T-helper 17 cell (primary cell): ENCODE data around the gene ACOXL. TPM values are rescaled to one million over a fixed set of nuclear protein-coding genes. Genes with fewer than 3 reads are reported as not detected.
A peak's percentile ranks its signal among the peaks of the same experiment; 100 is the strongest.

ENCODE experiments used
- ATAC-seq: fragments of 150-1000 bp; cut with Tn5 transposase; 2 replicates; pipeline ENCODE4 v1.10.0; 2021; ENCODE audit warnings: mild to moderate bottlenecking, moderate library complexity
- DNase-seq, 3 donors: peaks; one replicate each; pipeline versions ENCODE4 v3.0.0 to v3.0.0-alpha.2; 2020 to 2021
- H3K9me3 ChIP-seq: one replicate; pipeline ENCODE4 v1.7.0; 2013; ENCODE audit warnings: low read length, mild to moderate bottlenecking; ENCODE audit not compliant: control insufficient read depth, poor library complexity, severe bottlenecking
- H3K27ac Mint-ChIP-seq: one replicate; pipeline ENCODE4 v1.8.0; 2022; ENCODE audit warnings: mild to moderate bottlenecking, moderate library complexity, mixed read lengths
- H3K27me3 Mint-ChIP-seq: one replicate; pipeline ENCODE4 v1.8.0; 2022; ENCODE audit warnings: mixed read lengths
- H3K36me3 Mint-ChIP-seq: one replicate; pipeline ENCODE4 v1.8.0; 2022; ENCODE audit warnings: low read depth, mixed read lengths
- H3K4me1 Mint-ChIP-seq: one replicate; pipeline ENCODE4 v1.8.0; 2022; ENCODE audit warnings: mild to moderate bottlenecking, mixed read lengths
- H3K4me3 Mint-ChIP-seq: one replicate; pipeline ENCODE4 v1.8.0; 2022; ENCODE audit warnings: mild to moderate bottlenecking, moderate library complexity, mixed read lengths
- total RNA-seq, 4 donors: library from RNA in 2 of 4; stranded (reverse) in 2 of 4; gene quantifications; one replicate each; pipeline ENCODE4 v1.2.3 and lab custom pipeline; 2022 to 2026

The ACOXL gene
- total RNA-seq, 2 donors from 2014 or later = not detected

DNA sequence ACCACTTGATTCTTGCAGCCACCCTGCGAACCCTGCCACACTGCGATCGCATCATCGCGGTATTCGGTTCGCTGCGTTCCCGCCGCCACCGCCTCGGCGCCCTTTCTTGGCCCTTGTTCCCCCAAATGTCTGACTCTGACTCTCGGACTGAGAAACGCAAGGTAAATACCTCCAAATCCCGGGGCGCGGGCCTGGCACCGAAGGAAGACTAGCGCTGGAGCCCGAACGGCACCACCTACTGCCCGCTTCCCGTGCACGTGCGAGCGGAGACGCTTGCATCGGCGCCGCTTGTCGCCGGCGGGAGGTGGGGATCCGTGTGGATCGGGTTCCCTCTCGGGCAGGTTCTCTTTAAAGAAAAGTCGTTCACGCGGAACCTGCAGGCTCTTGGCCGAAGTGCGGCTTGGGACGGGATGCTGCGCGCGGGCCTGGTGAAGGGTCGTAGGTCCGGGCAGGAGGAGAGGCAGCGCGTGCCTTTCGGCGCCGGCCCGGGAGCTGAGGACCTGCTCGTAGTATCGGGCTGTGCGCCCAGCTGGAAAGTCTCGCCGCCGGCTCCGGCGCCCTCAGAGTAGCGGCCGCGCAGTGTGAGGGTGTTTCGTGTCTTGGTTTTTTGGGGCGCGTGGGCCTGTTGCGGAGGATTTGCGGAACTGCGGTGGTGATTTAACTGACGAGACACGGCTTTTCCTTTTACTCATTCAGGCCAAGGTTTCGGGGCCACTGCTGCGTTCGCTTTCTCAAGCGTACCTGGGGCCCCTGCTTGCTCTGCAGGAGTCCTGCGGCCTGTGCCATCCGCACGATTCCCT lies 388.9 kb downstream of the ACOXL start:
- Mint-ChIP-seq H3K4me1 (peaks cover 31% of the 10 kb centered on the region), H3K27me3 (peaks cover 32% of the 10 kb centered on the region), H3K4me3 (peak overlapping the region; percentile 94), H3K36me3 (peaks cover 1% of the 10 kb centered on the region), H3K27ac (peak overlapping the region; percentile 90)
- H3K9me3 ChIP-seq = no peaks in the 10 kb centered on the region
- DNase-seq (peak; percentile 17 to 25 (median 23)), ATAC-seq (peak; percentile 8)

DNA sequence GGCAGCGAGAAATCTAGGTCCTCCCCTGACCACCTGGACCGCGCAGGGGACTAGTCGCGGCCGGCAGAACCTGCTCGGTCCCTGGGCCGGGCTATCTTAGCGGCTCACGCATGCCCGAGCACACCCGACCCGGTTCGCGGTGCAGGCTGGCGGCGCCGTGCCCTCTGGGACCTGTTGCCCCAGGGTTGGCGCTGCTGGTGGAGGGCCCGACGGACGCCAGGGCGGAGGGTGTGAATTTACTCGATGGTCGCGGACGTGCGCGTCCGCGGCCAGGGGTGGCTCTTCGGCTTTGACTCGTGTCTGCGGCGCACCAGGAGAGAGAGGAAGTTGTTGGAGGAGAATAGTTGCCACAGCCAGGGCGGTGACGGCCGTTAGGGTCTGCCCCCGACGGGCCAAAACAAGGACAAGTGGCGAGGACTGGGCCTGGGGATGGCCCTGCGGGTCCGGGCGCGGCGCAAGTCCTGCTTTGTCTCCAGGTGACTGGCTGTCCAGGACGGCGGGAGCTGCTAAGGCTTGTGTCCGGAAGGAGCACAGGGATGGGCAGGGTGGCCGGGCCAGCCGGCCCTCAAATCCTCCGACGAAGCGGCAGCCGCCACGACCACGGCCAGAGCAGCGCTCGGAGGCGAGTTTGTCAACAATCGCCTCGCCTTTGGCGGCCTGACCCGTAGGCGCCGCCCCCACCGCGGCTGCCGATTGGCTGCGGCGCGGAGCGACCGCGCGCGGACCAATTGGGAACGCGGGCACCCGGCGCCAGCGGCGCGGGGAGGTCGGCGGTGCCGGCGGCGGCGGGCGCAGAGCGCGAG lies 389.7 kb downstream of the ACOXL start:
- Mint-ChIP-seq H3K36me3 (peaks cover 5% of the 10 kb centered on the region), H3K4me3 (peak overlapping the region; percentile 94), H3K27ac (peak overlapping the region; percentile 90), H3K4me1 (peaks cover 30% of the 10 kb centered on the region), H3K27me3 (peaks cover 24% of the 10 kb centered on the region)
- DNase-seq = peak; percentile 71 to 73 (median 72)
- H3K9me3 ChIP-seq = no peaks in the 10 kb centered on the region
- peak; percentile 69 for ATAC-seq

DNA sequence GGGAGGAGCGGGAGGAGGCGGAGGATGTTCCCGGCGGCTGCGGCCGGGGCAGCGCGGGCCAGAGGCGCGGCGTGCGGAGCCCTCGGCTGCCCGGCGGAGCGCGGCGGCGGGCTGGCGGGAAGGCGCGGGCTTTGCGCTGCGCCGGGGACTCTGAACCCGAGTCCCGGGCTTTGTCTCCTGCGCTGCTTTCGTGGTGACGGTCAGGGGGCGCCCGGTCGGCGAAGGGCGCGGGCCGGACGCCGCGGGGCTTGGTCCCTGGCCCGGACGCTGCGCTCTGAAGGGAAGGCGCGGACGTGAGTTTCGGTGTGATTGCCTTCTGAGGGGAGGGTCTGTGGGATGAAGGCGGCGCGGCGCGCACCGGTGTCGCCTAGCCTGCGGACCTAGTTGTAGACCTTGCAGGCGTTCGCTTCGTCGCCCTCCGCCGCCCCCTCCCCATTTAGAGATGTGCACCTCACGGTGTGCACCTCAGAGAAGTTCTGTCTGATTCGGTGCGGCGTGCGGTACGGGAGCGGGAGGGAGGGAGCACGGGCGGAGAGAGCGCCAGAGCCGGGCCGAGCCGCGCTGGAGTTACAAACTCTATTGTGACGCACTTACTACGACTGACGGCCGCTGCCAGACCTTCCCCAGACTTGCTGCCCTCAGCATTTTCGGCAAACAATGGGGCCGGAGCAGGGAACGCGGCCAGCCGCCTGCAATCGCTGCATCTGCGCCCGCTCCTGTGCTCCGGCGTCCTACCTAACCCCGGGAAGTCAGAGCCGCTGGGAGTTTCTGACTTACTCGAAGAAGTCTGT lies 390.5 kb downstream of the ACOXL start:
- ATAC-seq = no peak
- Mint-ChIP-seq H3K4me1 (peaks cover 29% of the 10 kb centered on the region), H3K4me3 (peak overlapping the region; percentile 94), H3K27ac (peak overlapping the region; percentile 47), H3K27me3 (peaks cover 18% of the 10 kb centered on the region), H3K36me3 (peaks cover 5% of the 10 kb centered on the region)
- DNase-seq = peak in 1 of 3 donors; percentile 17
- H3K9me3 ChIP-seq = no peaks in the 10 kb centered on the region

DNA sequence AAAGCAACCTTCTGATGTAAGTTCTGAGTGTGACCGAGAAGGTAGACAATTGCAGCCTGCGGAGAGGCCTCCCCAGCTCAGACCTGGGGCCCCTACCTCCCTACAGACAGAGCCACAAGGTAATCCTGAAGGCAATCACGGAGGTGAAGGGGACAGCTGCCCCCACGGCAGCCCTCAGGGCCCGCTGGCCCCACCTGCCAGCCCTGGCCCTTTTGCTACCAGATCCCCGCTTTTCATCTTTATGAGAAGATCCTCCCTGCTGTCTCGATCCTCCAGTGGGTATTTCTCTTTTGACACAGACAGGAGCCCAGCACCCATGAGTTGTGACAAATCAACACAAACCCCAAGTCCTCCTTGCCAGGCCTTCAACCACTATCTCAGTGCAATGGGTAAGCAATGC lies 391.4 kb downstream of the ACOXL start:
- H3K27ac Mint-ChIP-seq = no peak overlapping the region
- DNase-seq (no peak), ATAC-seq (no peak)
- H3K27me3 Mint-ChIP-seq = peaks cover 9% of the 10 kb centered on the region
- H3K9me3 ChIP-seq = no peaks in the 10 kb centered on the region
- H3K4me1 Mint-ChIP-seq = peaks cover 22% of the 10 kb centered on the region
- peaks cover 8% of the 10 kb centered on the region for H3K36me3 Mint-ChIP-seq
- H3K4me3 Mint-ChIP-seq = peak overlapping the region; percentile 39

DNA sequence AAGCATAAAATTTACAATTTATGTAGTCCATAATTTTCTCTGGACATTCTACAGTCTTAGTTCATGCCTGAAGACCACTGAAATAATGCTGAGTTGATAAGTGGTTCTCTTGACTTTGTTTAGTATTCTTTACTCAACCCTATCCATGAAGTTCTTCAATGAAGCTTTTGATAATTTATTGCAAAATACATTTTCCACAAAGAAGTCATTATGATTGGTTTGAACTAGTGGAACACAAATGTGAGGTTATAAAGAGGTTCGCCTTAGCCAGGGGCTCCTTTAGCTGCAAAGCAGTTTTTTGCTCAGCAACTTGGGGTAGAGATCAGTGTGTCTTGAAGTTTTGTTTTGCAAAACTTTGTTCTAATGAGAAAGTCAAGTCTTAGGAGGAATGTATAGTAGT lies 394.2 kb downstream of the ACOXL start:
- Mint-ChIP-seq H3K4me3 (no peak overlapping the region), H3K36me3 (peaks cover 15% of the 10 kb centered on the region), H3K27ac (no peak overlapping the region), H3K27me3 (no peaks in the 10 kb centered on the region), H3K4me1 (peaks cover 9% of the 10 kb centered on the region)
- no peaks in the 10 kb centered on the region for H3K9me3 ChIP-seq
- DNase-seq = no peak
- no peak for ATAC-seq

DNA sequence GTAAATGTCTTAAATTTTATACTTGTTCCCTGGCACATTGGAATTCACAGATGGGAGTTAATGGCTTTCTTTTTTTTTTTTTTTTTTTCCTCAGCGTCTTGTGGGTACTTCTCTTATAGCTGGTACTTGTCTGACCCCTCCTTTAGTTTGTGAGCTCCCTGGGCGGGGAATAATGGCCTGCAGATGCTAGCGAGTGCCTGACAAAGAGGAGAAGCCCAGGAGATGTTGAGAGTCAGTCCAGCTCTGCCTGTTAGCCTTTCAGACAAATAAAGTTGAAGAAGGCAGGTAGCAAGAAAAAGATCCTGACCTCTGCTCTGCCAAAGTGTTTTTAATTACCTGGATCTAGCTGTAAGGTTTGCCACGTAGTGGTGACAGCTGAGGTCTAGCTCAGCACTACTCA lies 395.0 kb downstream of the ACOXL start:
- H3K27ac Mint-ChIP-seq = no peak overlapping the region
- H3K4me1 Mint-ChIP-seq = peaks cover 9% of the 10 kb centered on the region
- H3K27me3 Mint-ChIP-seq = no peaks in the 10 kb centered on the region
- H3K9me3 ChIP-seq = no peaks in the 10 kb centered on the region
- peaks cover 15% of the 10 kb centered on the region for H3K36me3 Mint-ChIP-seq
- no peak for ATAC-seq
- H3K4me3 Mint-ChIP-seq = no peak overlapping the region
- DNase-seq = no peak

DNA sequence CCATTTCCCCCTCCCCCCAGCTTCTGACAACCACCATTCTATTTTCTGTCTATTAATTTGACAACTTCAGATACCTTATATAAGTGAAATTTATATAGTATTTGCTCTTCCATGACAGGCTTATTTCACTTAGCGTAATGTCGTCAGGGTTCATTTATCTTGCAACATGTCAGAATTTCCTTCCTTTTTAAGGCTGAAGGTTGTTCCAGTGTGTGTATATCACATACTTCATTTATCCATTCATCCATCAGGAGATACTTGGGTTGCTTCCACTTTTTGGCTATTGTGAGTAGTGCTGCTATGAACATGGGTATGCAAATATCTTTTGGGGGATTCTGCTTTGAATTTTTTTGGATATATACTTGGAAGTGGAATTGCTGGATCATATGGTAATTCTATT lies 395.7 kb downstream of the ACOXL start:
- Mint-ChIP-seq H3K27ac (no peak overlapping the region), H3K27me3 (no peaks in the 10 kb centered on the region), H3K4me1 (peaks cover 9% of the 10 kb centered on the region), H3K4me3 (no peak overlapping the region), H3K36me3 (peaks cover 15% of the 10 kb centered on the region)
- ATAC-seq = no peak
- DNase-seq = no peak
- no peaks in the 10 kb centered on the region for H3K9me3 ChIP-seq

DNA sequence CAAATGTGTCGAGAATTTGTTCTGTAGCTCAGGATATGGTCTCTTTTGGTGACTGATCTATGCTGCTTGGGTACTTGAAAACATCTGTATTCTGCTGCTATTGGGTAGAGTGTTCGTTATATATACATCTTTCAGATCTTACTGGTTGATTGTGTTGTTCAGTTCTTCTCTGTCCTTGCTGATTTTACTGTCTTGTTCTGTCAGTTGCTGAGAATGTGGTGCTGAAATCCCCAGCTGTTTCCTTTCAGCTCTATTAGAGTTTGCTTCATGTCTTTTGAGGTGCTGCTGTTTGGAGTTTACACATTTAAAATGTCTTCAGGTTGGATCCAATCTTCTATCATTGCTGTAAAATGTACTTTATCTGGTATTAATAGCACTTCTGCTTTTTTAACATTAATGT lies 401.2 kb downstream of the ACOXL start:
- no peak for ATAC-seq
- H3K27ac Mint-ChIP-seq = peak overlapping the region; percentile 16
- H3K9me3 ChIP-seq = no peaks in the 10 kb centered on the region

DNA sequence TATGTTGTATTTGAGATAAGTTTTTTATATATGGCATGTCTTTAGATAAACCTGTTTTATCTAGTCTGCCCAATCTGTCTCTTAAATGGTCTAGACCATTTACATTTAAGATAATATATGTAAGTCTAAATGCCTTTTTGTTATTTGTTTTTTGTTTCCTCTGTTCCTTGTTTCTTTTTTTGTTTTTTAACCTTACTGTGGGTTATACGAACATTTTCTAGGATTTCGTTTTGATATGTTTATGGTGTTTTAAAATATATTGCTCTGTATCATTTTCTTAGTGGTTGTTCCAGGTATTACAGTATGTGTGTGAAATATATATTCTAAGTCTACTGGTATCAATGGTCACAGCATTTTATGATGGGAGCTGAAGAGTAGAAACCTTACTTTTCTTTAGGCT lies 401.7 kb downstream of the ACOXL start:
- DNase-seq = no peak
- peaks cover 26% of the 10 kb centered on the region for H3K4me1 Mint-ChIP-seq
- H3K36me3 Mint-ChIP-seq = peaks cover 15% of the 10 kb centered on the region
- H3K27me3 Mint-ChIP-seq = no peaks in the 10 kb centered on the region
- no peaks in the 10 kb centered on the region for H3K9me3 ChIP-seq
- H3K27ac Mint-ChIP-seq = peak overlapping the region; percentile 16
- ATAC-seq = no peak
- no peak overlapping the region for H3K4me3 Mint-ChIP-seq

More for the DNA sequence above, 401.2 kb downstream of the ACOXL start:
- no peaks in the 10 kb centered on the region for H3K27me3 Mint-ChIP-seq
- DNase-seq = no peak
- peaks cover 26% of the 10 kb centered on the region for H3K4me1 Mint-ChIP-seq
- peaks cover 18% of the 10 kb centered on the region for H3K36me3 Mint-ChIP-seq
- no peak overlapping the region for H3K4me3 Mint-ChIP-seq

DNA sequence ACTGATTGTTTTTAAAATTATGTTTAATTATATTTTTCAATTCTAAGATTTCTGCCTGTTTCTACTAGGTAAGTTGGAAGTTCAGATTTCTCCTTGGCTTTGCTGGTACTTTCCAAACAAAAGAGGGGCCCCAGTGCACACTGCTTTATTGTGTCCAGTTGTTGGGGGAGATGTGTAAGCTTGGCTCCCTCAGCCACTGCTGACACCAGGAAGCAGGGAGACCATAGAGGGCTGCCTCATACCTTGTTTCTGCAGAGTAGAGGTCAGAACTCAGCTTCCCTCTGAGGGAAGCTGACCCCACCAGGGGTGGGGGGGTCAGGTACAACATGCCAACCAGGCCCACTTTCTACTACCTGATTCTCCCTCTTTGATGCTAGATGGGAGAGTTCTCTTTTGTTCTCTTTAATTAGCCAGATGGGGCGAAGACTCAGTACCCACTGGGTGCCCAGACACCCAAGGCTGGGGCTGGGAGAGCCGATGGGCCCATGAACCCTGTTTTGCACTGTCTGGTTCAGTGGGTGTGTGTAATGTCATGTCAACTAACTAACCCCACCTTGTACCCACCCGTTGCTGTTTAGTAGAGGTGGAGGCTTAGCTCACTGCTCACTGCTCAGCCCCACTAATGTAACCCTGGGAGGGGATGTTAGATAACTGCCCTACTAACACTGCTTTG lies 403.0 kb downstream of the ACOXL start:
- peak overlapping the region; percentile 21 for H3K27ac Mint-ChIP-seq
- DNase-seq (no peak), ATAC-seq (no peak)
- peaks cover 26% of the 10 kb centered on the region for H3K4me1 Mint-ChIP-seq
- no peaks in the 10 kb centered on the region for H3K9me3 ChIP-seq
- H3K27me3 Mint-ChIP-seq = no peaks in the 10 kb centered on the region
- no peak overlapping the region for H3K4me3 Mint-ChIP-seq
- peaks cover 12% of the 10 kb centered on the region for H3K36me3 Mint-ChIP-seq

DNA sequence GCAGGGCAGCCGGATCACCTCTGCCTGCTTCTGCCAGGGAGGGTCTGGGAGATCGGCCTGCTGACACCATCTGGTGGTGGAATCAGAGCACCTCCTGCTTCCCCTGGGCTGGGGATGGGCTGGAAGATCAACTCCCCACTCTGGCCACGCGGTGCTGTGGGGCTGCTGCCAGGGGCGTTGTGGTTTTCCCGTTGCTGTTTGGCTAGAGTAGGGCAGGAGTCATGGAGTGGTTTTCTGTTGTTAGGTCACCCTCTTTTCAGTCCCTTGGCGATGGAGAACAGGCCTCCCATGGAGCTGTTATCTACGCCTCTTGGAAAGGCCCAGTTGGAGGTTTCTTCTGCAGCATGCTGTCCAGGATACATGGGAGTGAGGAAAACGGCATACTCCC lies 403.5 kb downstream of the ACOXL start:
- H3K36me3 Mint-ChIP-seq = peaks cover 12% of the 10 kb centered on the region
- no peak overlapping the region for H3K4me3 Mint-ChIP-seq
- DNase-seq (no peak), ATAC-seq (no peak)
- H3K9me3 ChIP-seq = no peaks in the 10 kb centered on the region
- peaks cover 25% of the 10 kb centered on the region for H3K4me1 Mint-ChIP-seq
- no peaks in the 10 kb centered on the region for H3K27me3 Mint-ChIP-seq
- H3K27ac Mint-ChIP-seq = peak overlapping the region; percentile 21

DNA sequence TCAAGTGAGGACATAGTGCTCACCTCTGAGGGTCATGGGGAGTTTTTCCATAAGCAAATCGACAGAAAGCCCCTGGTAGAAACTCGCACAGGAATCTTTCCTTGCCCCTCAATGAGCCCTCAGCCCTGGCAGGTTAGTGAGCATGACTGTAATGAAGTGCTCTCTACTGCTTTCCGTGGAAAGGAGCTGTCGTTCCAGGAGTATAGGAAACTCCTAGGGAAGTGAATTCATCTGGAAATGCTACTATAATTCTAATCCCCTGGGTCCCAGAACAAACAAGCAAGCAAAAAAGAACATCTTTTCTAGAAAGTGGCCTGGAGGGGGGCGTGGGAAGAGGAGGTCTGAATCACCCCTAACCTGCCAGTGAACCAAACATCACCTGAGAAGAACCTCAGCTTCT lies 406.5 kb downstream of the ACOXL start:
- no peaks in the 10 kb centered on the region for H3K27me3 Mint-ChIP-seq

More for the DNA sequence above, 406.5 kb downstream of the ACOXL start:
- Mint-ChIP-seq H3K4me1 (peaks cover 22% of the 10 kb centered on the region), H3K4me3 (no peak overlapping the region), H3K36me3 (peaks cover 7% of the 10 kb centered on the region), H3K27ac (peak overlapping the region; percentile 19)
- ATAC-seq (no peak), DNase-seq (no peak)
- no peaks in the 10 kb centered on the region for H3K9me3 ChIP-seq
